Measurements from ENCODE around the gene POU2AF2.

Gene POU2AF2

GRCh38 chr11:111334532-111335502 is 89.3 kb downstream of the POU2AF2 start:
- peak; percentile 90 for DNase-seq

- no peak for DNase-seq
Measured at GRCh38 chr11:111335549-111335948, 90.0 kb downstream of the POU2AF2 start.
